ENCODE data around the gene CBLN3.

GRCh38 chr14:24394275-24394674 lies 35.2 kb downstream of the CBLN3 start:
- TF ChIP-seq, protein P1, sequence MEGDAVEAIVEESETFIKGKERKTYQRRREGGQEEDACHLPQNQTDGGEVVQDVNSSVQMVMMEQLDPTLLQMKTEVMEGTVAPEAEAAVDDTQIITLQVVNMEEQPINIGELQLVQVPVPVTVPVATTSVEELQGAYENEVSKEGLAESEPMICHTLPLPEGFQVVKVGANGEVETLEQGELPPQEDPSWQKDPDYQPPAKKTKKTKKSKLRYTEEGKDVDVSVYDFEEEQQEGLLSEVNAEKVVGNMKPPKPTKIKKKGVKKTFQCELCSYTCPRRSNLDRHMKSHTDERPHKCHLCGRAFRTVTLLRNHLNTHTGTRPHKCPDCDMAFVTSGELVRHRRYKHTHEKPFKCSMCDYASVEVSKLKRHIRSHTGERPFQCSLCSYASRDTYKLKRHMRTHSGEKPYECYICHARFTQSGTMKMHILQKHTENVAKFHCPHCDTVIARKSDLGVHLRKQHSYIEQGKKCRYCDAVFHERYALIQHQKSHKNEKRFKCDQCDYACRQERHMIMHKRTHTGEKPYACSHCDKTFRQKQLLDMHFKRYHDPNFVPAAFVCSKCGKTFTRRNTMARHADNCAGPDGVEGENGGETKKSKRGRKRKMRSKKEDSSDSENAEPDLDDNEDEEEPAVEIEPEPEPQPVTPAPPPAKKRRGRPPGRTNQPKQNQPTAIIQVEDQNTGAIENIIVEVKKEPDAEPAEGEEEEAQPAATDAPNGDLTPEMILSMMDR (conservative IDR thresholded peaks at IDR 0.05 in 1 of 2, IDR thresholded peaks at IDR 0.05 in 1 of 2; ENCODE audit: low read depth in 1 of 2, low read length in 2 of 2): peak in 1 of 2 donors; percentile 1
- TF ChIP-seq EZH2 (IDR thresholded peaks at IDR 0.05; ENCODE audit: low read length, missing control alignments): no peak

Data from fibroblast of lung (primary cell).